ENCODE results near the gene DDX41.
"Not testable (repeated sequence)": the region's sequence is repeated elsewhere in the genome, so short reads cannot be mapped to it uniquely, and the experiment has no call there.

Gene DDX41

DNA sequence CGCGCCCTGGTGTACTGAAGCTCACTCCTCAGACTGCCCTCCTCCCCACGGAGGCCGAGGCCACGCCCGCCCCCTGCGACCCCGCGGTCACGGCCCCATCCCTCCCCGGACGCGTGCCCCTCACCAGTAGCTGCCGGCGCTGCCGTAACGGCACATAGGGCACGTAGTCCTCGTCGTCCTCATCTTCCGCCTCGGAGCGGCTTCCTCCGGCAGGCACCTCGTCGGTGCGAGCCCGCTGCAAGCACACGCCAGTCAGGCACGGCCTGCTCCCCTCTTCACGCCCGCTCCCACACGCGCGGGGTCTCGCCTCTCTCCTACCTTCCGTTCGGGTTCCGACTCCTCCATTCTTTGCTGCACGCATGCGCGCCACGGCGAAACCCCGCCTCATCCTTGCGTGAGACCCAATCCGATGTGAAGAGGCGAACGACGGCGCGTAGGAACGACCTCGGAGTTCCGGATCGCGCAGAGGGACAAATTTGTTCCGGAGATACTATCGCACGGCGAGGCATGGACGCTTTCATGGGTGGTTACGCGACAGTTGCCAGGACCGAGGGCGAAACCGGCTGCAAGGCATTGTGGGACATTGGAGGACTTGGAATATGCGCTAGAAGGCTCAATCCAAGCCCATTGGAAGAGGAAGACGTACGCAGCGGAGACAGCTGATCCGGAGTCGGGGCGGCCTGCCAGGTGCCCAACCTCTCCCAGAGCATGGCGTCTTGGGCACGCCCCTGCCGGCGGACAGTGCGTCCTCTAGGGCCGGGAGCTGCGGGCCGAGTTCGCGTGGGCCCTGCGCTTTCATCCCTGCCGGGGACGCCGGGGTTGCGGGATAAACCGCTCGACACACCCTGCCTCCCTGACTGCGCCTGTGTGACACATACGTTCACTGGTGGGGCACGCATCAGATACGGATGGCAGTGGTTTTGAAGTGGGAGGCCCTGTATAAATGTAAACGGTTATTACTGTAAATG is at the start of gene DDX41:
TSS of gene DDX41 (minus strand) at position 361 of the 968 bp plus-strand sequence. CDS start at position 345, 16 bp downstream.
- peak; percentile 96 for DNase-seq

DNA sequence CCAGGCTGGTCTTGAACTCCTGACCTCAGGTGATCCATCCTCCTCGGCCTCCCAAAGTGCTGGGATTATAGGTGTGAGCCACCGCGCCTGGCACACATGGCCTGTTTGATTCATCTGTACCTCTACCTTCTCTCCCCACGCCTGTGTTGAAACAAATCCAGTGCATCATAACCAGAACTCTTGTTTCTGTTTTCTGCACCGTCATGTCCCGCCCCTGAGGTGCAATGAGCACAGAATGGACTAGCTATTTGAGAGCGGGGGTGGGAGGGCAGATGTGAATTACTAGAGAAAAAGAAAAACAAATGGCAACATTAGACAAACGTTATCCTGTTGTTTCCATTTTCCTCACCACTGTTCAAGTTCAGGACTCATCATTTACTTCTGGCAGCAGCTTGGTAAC is 48.3 kb upstream of the DDX41 start:
- no peak for DNase-seq

DNA sequence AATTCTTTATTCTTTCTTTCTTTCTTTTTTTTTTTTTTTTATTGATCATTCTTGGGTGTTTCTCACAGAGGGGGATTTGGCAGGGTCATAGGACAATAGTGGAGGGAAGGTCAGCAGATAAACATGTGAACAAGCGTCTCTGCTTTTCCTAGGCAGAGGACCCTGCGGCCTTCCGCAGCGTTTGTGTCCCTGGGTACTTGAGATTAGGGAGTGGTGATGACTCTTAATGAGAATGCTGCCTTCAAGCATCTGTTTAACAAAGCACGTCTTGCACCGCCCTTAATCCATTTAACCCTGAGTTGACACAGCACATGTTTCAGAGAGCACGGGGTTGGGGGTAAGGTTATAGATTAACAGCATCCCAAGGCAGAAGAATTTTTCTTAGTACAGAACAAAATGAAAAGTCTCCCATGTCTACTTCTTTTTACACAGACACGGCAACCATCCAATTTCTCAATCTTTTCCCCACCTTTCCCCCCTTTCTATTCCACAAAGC is 42.7 kb upstream of the DDX41 start:
- not testable (repeated sequence) for DNase-seq

DNA sequence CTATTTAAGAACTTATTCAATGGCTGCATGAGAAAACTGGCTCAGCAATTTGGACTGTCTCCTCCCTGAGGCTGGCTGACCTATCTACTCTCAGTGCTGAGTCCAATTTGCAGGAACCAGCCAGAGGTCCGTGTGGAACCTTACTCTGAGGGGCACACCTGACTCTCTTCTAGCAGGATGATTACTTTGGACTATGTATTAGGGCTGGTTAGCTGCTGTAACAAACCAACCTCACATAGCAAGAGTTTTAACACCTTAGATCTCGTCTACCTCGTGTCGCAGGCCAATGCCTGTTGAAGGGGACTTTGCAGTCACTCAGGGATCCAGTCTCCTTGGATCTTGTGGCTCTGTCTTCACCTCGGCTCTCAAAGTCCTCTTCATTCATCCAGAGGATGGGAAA is 41.0 kb upstream of the DDX41 start:
- no peak for DNase-seq

DNA sequence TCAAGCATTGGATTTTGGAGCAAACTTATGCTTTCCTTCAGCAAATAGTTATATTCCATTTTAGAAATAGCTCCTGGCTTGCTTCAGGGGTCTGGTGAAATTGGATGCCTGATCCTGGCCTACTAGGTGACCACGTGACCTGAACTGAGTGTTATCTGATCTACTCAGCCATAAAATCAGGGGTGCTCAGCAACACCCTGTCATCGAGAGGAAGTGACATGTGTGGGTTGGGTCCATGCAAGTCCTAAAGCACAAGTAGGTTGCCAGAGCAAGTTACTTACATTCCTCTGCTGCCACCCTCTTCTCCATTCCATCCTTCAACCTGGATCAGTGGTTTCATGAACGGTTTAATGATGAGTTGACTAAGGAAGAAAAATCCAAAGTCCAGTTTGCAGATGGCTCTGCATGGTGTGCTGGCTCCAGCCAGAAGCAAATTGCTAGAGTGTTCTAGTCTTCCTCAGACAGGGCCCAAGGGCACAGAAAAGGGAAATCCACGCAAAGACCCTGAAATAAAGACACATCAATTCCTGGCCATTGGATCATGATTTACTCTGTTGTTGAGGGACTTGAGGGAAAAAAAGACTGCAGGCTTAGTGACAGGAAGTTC is 40.4 kb upstream of the DDX41 start:
- DNase-seq, result no peak

DNA sequence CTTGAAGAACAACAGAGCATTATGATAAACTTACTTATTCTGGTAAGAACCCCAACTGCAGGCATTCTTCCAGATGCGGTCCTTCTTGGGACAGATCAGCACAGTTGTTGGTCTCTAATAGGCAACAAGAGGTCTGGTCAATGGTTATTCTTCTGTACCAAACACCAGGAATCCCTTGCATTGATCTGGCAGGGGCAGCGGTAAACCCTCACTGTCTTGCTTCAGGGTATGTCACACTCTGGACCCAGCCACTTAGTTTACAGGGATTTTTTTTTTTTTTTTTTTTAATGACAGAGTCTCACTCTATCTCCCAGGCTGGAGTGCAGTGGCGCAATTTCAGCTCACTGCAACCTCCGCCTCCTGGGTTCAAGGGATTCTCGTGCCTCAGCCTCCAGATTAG is 38.9 kb upstream of the DDX41 start:
- no peak for DNase-seq

DNA sequence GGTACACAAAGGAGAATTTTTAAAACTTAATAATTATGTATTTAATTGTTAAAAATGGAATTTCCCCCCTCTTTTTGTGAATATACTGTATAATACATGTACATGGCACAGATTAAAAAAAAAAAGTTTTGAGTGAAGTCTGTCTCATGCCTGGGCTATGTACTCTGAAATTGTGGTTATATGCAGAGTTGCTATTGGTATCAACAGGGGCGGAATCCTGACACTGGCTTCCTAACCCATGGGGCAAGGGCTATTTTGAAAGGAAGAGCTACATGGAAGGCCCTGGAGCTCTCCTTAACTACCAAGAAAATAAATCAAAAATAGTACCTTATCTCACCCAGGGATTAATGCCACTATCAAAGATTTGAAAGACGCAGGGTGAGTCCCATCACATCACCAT is 38.5 kb upstream of the DDX41 start:
- DNase-seq, result no peak

DNA sequence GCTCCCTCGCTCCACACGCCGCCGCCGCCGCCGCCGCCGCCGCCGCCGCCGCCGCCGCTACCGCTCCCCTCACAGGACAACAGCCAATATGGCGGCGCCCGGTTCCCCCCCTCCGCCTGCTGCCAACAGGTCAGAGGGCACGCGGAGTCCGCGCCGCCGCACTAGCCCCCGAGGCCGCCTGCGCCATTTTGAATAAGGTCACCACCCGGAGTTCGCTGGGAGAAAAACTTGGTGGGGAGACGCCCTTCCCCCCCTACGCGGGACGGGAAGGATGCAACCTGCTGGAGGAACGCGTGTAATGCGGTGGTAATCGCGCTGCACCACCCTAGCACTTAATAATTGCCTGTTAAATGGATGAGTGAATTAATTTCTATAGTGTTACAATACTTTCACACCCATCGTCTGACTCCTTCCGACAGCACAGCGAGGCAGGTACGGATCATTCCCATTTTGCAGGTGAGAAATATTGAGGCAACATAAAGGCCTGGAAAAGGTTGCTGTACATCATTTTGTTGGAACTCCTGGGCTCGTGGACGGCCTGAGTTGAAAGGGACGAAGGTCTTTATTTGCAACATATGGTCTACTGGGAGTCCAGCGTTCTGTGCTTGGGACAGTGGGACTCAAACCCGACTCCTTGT is 37.8 kb upstream of the DDX41 start, which contains the start of gene FAM193B:
TSS of gene FAM193B (minus strand) at position 90 of the 638 bp plus-strand sequence. CDS start 105 bp downstream, outside the sequence.
- DNase-seq, result peak; percentile 96 to 97

DNA sequence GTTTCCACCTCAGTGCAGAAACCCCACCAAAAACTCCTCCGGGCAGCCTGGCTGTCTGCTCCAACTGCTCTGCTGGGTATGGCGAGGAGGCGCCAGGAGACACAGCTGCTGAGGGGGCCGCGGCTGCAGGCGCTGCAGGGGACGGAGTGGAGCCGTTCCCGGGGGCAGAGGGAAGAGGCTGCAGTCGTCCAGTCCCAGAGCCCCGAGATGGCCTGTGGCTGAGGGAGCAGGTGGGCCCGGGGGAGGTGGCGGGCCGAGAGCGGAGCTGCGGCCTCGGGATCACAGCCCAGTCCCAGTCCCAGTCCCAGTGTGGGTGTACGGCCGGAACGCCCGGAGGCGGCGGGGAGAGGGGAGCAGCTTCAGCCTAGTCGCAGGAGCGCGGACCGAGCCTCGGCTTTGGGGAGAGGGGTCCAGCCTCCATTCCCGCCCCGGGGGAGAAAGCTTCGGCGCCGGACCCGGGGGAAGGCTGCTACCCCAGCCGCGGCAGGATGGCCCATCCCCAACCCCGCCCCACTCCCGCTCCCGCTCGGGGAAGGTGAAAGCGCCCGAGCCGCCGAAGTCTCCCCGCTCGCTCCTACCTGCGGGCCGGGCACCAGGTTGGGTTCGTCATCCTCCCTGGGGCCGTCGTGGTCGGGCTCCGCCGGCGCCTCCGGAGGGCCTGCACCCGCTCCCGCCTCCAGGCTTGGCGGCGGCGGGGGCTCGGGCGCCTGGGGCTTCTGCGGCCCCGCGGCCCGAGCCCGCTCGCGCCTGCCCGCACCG is 37.1 kb upstream of the DDX41 start:
- DNase-seq, result peak; percentile 55 to 61

DNA sequence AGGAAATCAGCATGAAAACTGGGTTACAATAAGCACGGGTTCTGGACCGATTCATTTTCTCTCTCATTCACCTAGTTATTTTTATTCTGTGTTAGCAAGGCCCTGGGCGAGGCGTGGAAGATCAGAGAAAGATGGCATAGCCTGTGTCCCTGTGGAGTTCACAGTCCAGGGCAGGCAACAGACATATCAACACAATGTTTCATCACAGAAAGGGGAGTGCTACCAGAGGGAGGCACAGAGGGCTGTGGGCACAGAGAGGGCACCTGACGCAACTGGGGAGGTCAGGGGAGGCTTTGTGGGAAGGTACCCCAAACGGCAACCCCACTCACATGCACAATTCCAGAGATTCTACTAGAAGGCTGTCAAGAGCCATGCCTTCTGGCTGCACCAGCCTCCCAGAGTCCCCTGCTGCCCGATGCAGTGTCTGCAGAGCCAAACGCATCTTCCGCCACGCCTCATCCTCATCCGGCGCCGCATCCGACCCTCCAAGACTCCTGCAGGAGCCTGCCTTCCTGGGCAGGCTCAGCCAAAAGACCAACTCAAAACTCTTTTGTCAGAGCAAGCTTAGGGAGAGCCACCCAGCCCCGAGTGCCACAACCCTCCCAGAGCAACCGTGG is 36.2 kb upstream of the DDX41 start:
- DNase-seq, result no peak

DNA sequence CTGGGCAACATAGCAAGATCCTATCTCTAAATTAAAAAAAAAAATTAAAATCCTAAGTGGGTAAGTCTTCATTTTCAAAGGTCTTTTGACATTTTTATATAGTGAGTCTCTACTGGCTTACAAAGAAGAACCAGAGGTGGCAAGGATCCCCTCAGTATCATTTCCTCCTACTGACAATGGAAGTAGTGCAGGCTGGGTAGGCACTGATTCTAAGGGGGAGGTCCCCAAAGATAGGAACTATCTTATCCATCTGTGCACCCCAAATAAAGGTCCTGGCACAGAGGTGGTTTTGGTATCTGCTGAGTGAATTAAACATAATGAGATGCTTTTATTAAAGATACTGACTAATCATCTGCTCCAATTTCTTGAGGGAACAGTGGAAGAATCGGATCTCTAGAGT is 33.4 kb upstream of the DDX41 start:
- no peak for DNase-seq

DNA sequence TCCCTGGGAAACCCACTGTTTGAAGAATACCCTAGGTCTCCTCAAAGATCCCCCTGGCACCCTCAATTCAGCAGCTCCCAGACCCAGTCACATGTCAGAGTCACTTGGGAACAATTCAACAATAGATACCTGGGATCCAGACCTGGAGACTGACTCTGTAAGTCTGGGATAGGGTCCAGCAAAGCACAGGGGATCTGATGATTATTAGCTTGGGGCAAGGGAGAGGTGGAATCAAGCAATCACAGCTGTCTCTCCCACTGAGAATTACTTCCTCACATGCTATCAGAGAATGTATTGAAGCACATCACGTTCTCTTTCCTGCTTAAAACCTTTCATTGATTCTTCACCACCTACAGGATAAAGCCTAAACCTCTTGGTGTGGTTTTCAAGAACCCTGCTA is 31.7 kb upstream of the DDX41 start:
- DNase-seq, result no peak

DNA sequence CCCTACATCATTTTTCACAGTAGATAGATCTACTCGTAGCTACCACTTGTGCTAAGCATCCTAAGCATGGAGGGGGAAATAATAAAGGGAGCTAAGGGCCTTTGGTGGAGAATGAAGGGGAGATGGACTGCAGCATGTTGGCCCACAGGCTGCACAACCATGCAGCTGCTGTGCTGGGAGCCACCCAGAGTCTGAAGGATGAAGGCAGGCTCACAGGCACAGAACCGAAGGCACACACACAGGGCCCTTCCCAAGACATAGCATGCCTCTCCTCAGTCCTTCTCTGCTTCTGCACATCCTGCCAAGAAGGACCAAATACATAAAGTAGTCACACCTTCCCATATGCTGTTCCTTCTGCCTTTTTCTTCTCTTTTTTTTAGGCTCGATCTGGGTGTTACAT is 31.0 kb upstream of the DDX41 start:
- no peak for DNase-seq

DNA sequence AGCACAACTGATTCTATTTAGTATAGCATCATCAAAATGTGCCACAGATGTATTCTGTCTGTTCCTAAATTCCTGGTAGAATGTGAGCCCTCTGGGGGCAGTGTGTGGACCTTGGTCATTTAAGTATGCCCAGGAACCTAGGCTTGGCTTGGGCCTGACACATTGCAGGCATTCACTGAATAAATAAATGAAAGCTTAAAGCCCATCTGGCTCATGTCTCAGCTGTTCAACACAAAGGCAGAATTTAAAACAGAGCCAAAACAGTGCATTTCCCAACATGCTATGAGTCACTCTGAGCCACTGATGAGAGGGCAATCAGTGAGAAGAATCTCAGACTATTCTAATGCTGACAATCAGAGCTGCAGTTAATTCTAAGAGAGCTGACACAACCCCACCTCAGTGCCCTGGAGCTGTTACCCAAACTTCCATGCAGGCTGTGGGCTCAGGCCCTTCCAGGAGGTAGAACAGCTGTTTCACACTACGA is 29.5 kb upstream of the DDX41 start:
- no peak for DNase-seq

DNA sequence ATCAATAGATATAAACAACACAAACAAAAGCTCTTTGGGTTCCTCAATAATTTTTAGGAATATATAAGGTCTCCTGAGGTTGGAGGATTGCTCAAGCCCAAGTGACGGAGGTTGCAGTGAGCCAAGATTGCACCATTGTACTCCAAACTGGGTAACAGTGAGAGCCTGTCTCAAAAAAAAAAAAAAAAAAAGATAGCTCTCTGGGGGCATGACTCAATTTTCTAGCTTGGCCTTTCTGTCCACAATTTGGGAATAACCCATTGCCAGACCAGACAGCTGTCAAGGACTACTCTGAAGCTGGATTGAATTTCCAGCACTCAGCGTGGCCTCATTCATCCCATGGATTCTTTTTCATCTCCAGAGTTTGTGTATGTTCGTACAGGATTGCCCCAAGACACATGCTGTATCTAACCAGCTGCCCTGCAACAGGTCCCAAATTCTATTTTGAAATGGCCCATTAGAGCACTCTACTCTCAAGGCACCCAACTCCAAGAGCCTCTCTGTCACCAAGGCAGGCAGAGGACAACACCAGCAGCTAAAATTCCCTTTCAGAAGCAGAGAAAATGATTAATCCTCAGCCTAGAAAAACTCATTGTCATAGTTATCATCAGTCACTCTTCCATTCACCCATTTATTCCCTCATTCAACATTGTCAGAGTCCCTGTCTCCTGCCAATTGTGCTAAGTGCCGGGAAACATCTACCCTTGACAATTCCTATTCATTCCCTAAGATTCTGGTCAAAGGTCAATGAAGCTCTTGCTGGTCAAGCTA is 28.9 kb upstream of the DDX41 start:
- no peak for DNase-seq

DNA sequence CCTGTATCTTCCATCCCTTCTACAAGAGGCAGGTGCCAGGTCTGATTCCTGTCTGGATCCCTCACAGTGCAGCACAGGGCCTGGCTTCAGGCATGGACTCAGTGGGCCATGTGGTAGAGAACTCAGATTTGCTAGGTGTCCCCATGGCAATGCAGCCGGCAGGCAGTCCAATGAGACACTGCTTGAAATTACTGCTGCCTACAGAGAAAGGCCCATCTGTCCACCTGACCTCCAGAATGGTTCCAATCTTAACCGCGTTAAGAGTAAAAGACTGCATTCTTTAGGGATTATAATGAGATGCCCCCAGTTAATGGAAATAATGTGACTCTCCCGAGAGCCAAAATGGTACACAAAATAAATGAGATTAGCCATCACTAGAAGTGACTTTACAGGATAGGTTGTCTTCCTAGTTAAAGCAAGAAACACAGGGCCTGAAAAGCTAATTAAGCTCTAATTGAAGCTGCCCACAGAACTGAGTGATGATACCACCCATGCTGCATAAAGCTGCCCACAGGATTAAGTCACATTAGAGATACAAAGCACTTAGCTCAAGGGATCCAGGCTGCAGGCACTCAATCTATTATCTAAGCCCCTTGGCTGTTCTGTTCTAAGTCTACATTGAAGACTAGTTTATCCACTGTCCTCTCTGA is 26.2 kb upstream of the DDX41 start:
- DNase-seq, result no peak

DNA sequence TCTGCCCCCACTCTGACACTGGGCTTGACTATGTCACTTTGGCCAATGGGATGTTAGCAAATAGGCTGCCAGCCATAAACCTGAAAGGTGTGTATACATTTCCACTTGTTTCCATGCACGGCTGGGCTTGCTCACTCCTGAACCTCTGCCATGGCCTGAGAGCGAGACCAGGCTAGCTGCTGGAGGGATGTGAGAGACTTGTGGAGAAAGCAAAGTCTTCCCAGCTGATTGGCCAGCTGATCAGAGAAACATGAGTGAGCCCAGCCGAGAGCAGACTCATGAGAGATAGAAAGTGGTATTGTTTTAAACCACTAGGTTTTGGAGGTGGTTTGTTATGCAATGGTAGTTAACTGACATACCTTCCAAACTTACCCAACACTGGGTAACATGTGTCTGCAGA is 23.7 kb upstream of the DDX41 start:
- no peak for DNase-seq

DNA sequence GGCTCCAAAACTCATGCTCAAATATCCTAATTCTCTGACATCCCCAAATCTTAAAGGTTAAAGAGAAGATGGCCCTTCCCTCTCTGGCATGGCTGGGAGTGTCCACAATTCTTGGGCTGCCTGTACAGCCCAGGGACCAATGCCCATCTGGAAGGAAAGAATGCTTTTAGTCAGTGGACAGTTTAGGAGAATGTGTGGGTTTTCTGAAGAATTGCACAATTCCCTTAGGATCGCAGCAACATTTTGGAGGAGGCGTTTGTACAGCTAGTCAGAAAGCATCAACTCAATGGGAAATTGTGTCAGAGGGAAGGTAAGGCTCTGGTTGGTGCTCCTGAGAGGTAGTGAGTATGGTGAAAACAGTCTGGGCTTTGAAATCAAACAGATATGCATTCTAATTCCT is 22.6 kb upstream of the DDX41 start:
- DNase-seq, result no peak

DNA sequence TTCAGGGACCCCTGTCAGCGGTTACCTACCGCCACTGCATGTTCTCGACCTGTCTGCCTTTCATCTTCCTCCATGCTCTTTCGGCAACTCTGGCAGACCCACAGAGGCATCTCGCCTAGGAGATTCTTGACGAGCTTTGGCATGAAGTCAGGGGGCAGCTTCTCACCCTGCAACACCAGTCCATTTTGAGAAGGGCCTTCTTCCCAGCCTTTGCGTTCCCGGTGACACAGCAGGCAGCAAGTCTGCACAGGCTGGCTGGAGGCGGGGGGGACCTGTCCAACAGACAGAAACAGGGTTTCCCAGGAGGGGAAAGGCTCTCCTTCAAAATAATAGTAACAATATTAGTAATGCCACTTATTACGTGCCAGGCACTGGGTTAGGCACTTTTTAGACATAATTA is 22.1 kb upstream of the DDX41 start:
- no peak for DNase-seq

All from stimulated activated CD4-positive, alpha-beta T cell treated with anti-CD3 and anti-CD28 coated beads, Interleukin-2, amount 100 ng/mL, for 24 hours (primary cell).